Measurements from ENCODE around the gene MAG. TPM values are rescaled to one million over a fixed set of nuclear protein-coding genes. Genes with fewer than 3 reads are reported as not detected.

Gene MAG
- total and polyA plus RNA-seq, 2 of the 13 experiments (the other 11 are each of a cell fraction or from before 2014, with no cell fraction given), result 0.20 to 1.3 TPM

DNA sequence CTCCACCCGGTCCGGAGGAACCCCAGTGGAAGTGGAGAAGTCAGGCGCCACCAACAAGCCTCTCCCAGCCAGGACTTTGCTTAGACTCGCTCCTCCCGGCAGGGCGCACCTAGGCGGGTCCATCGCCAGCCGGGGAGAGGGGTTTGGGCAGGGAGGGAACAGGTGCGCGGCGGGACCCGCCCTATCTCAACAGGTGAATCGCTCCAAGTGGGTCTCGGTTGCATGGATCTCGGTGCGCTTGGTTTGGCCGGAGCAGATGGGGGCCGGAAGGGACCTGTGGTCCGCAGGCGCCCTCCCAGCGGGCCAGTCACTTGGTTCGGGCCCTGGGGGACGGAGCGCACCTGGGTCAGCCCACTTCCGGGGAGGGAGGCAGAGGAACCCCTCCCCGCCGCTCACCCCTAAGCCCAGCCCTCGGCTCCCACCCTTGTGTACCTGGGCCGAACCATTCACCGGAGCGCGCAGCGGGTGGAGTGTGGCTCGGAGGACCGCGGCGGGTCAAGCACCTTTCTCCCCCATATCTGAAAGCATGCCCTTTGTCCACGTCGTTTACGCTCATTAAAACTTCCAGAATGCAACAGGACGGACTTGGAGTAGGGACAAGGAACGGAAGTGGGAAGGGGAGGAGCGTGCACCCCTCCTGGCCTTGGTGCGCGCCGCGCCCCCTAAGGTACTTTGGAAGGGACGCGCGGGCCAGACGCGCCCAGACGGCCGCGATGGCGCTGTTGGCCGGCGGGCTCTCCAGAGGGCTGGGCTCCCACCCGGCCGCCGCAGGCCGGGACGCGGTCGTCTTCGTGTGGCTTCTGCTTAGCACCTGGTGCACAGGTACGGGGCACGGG, 43.4 kb upstream of the MAG start, which contains the start of gene LSR (continued):
- TF ChIP-seq ZNF207 (IDR thresholded peaks at IDR 0.05; ENCODE audit: borderline replicate concordance) (no peak), HOXA3 (CRISPR knock-in tag; IDR thresholded peaks at IDR 0.05) (peak; percentile 68), MAF1 (CRISPR knock-in tag; IDR thresholded peaks at IDR 0.05; ENCODE audit: borderline replicate concordance) (no peak; the same call in 1 of the 2 replicates), ZNF75D (CRISPR knock-in tag; IDR thresholded peaks at IDR 0.05; ENCODE audit: borderline replicate concordance) (0 out of 2 replicates have a peak, but pooled peaks have one; percentile 47), PRMT3 (CRISPR knock-in tag; IDR thresholded peaks at IDR 0.05; ENCODE audit: borderline replicate concordance, low read depth) (peak; percentile 44; the same call in 1 of the 2 replicates), ATF7-NPFF (CRISPR knock-in tag; IDR thresholded peaks at IDR 0.05; ENCODE audit: low read depth) (peak; percentile 95), HDAC2 (CRISPR knock-in tag; IDR thresholded peaks at IDR 0.05) (peak; percentile 46; the same call in 1 of the 2 replicates), ZNF747 (CRISPR knock-in tag; IDR thresholded peaks at IDR 0.05; ENCODE audit: borderline replicate concordance) (peak; percentile 69), KDM5B (CRISPR knock-in tag; IDR thresholded peaks at IDR 0.05; ENCODE audit: borderline replicate concordance) (peak; percentile 58; the same call in 1 of the 2 replicates), TOPORS (CRISPR knock-in tag; IDR thresholded peaks at IDR 0.05) (peak; percentile 84; the same call in 1 of the 2 replicates), ZBTB7B (CRISPR knock-in tag; IDR thresholded peaks at IDR 0.05) (peak; percentile 94), ZNF644 (CRISPR knock-in tag; IDR thresholded peaks at IDR 0.05; ENCODE audit: low read depth) (no peak), FOXK2 (IDR thresholded peaks at IDR 0.05) (peak; percentile 100), SAFB2 (CRISPR knock-in tag; IDR thresholded peaks at IDR 0.05; ENCODE audit: borderline replicate concordance, low read depth) (peak; percentile 80; the same call in 1 of the 2 replicates), FOXA1 (IDR thresholded peaks at IDR 0.05) (peak; percentile 81), FOXA1 (CRISPR knock-in tag; IDR thresholded peaks at IDR 0.05) (peak; percentile 99), KDM1A (CRISPR knock-in tag; IDR thresholded peaks at IDR 0.05) (no peak), MXI1 (IDR thresholded peaks at IDR 0.05; ENCODE audit: borderline replicate concordance, low read depth, low read length) (peak; percentile 50; the same call in 1 of the 3 replicates), TCF12 (IDR thresholded peaks at IDR 0.05) (no peak), TCF12 (CRISPR knock-in tag; IDR thresholded peaks at IDR 0.05) (peak; percentile 62; the same call in 1 of the 2 replicates)
- TF ChIP-seq, protein P1, sequence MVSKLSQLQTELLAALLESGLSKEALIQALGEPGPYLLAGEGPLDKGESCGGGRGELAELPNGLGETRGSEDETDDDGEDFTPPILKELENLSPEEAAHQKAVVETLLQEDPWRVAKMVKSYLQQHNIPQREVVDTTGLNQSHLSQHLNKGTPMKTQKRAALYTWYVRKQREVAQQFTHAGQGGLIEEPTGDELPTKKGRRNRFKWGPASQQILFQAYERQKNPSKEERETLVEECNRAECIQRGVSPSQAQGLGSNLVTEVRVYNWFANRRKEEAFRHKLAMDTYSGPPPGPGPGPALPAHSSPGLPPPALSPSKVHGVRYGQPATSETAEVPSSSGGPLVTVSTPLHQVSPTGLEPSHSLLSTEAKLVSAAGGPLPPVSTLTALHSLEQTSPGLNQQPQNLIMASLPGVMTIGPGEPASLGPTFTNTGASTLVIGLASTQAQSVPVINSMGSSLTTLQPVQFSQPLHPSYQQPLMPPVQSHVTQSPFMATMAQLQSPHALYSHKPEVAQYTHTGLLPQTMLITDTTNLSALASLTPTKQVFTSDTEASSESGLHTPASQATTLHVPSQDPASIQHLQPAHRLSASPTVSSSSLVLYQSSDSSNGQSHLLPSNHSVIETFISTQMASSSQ (IDR thresholded peaks at IDR 0.05; ENCODE audit: low read depth), result no peak
- TF ChIP-seq, protein P1 (CRISPR knock-in tag; IDR thresholded peaks at IDR 0.05; ENCODE audit: borderline replicate concordance), result peak; percentile 72; the same call in 1 of the 2 replicates
- TF ChIP-seq, protein P2, sequence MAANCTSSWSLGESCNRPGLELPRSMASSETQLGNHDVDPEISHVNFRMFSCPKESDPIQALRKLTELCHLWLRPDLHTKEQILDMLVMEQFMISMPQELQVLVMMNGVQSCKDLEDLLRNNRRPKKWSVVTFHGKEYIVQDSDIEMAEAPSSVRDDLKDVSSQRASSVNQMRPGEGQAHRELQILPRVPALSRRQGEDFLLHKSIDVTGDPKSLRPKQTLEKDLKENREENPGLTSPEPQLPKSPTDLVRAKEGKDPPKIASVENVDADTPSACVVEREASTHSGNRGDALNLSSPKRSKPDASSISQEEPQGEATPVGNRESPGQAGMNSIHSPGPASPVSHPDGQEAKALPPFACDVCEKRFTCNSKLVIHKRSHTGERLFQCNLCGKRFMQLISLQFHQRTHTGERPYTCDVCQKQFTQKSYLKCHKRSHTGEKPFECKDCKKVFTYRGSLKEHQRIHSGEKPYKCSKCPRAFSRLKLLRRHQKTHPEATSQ (CRISPR knock-in tag; IDR thresholded peaks at IDR 0.05; ENCODE audit: borderline replicate concordance), result peak; percentile 84
